Fibroblast of skin of right biceps (primary cell): ENCODE data around the gene CERS4.
"Not testable (repeated sequence)": the region's sequence is repeated elsewhere in the genome, so short reads cannot be mapped to it uniquely, and the experiment has no call there.

Experiments used
- DNase-seq: peaks from one replicate; pipeline ENCODE4 v3.0.0-alpha.2; 2013

The CERS4 gene

DNA sequence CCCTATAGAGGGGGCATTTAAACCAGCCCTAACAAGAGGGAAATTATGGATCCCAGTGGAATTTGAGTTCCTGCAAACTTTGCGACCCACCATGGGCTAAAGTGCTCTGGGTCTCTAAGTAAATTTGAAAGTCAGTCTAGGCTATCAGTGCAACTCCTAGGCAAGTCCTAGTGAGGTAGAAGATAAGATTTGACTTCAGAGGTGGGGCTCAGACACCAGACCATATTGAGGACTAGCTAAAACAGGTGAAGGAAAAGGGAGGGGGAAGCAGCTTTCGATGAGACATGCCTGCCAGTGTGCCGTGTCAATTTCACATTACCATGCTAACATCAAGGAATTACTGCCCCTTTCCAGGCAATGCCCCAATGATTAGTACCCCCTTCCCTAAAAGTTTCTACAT is 60.6 kb downstream of the CERS4 start:
- DNase-seq: no peak

DNA sequence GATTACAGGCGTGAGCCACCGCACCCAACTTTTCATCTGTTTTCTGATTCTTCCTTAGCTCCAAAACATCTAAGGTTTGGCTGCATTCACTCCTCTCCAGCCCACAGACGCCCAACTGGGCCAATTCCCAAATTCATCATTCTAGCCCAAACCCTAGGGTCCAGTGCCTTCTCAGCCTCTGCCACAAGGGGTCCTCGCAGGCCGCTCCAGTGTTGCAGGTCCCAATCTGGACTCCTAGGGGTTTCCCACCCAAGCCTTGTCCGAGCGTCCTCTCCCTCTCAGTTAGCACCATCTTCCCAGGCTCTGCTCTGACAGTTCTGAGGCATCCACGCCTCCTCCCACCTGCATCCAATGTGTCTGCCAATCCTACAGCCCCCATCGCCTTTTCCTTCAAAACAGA is 67.3 kb downstream of the CERS4 start:
- DNase-seq: not testable (repeated sequence)

DNA sequence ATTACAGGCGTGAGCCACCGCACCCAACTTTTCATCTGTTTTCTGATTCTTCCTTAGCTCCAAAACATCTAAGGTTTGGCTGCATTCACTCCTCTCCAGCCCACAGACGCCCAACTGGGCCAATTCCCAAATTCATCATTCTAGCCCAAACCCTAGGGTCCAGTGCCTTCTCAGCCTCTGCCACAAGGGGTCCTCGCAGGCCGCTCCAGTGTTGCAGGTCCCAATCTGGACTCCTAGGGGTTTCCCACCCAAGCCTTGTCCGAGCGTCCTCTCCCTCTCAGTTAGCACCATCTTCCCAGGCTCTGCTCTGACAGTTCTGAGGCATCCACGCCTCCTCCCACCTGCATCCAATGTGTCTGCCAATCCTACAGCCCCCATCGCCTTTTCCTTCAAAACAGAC is 82.2 kb downstream of the CERS4 start:
- DNase-seq: not testable (repeated sequence)

DNA sequence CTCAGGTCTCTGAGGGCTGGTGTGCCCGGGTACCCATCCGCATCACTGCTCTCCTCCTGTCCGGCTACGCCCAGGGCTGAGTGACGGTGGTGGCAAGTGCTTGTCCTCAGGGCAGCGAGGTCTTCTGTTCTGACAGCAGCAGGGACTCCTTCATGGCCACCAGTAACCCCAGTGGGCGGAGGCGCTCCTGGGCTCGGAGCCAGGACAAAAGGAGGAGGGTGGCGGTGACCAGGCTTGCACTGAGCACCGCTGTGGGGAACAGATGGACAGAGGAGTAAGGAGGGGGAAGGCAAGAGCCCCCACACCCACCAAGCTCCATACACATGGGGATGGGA is 93.2 kb downstream of the CERS4 start:
- DNase-seq: no peak

GRCh38 chr19:8302734-8303133 is 93.6 kb downstream of the CERS4 start:
- no peak for DNase-seq

DNA sequence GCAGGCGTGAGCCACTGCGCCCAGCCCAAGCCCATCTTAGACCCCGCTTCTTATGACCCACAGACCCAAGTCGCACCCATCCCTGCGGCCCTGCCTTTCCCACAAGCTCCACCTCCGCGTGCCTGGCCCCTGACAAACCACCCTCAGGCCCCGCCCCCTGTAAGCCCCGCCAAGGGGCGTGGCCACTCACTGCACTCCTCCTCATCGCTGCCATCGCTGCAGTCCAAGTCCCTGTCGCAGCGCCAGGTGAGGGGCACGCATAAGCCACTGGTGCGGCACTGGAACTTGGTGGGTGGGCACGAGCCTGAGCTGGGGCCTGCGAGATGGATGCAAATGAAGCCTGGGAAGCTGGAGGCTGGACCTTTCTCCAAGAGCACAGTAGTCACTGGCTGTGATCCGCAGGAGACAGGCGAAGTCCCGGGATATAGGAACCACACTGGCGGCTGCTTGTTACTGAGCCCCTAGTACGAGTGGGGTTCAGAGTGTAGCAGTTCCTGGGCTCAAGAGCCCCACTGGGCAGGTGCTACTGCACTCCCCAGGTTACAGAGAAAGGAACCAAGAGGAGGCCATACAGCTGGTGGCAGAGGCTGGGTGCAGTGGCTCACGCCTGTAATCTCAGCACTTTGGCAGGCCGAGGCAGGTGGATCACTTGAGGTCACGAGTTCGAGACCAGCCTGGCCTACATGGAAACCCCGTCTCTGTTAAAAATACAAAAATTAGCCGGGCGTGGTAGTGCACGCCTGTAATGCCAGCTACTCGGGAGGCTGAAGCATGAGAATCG is 95.9 kb downstream of the CERS4 start:
- no peak for DNase-seq

GRCh38 chr19:8305798-8306197 is 96.6 kb downstream of the CERS4 start:
- no peak for DNase-seq

DNA sequence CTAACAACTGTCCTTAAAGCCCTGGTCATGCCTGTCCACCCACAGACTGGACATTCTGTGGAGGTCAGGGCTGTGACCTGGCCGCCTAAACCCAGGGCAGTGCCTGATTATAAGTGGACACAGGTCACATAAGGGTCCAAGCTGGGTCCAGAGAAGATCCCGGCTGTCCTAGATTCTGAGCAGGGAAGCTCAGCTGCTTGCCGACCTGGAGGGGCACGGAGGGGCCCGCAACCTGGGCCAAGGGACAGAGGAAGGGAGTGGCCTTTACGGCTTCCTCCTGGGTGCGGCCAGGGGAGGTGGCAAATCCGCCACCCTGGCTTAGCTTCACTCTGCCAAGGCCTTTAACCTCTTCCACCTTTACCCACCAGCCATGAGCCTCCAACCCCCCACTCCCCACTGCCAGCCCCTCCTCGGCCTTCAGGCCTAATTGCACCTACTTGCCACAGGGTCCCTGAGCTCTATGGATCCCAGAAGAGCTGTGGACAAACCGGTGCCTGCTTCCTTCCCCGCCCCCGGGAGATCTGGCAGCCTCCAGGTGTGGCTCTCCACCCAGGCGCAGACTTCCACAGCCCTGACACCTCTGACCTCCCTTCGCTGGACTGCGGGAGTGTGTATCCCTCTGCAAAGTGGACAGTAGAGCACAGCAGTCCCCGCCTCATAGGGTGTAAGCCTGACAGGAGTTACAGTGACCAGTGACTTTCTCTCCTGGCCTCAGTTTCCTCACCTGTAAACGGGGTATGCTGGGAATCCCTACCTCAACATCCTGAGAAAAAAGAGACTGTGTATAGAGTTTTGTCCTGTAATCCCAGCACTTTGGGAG is 97.3 kb downstream of the CERS4 start:
- no peak for DNase-seq

DNA sequence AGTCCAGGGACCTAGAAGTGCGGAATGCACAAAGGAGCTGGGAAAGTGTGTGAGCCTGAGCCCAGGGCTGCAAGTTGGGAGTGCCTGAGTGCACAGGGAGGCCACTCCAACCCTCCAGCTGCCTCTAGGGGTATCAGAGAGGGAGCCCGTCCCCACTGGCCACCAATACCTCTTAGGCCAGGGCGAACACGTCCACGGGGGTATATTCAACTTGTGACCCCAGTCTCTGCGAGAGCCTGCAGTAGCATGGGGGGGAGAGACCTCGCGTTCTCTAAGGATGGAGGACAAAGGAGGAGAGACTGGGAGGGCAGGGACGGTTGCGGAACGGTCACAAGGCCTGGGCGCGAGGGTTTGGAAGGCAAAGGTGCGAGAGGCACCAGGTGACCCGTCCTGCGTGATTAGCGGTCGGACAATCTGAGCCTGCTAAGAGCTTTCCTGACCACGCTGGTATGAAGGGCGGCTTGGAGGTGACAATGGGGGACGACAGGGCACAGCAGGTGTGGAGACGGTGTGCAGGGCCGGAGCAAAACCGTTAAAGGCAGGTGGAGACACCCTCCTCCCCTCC is 98.3 kb downstream of the CERS4 start:
- DNase-seq: no peak

DNA sequence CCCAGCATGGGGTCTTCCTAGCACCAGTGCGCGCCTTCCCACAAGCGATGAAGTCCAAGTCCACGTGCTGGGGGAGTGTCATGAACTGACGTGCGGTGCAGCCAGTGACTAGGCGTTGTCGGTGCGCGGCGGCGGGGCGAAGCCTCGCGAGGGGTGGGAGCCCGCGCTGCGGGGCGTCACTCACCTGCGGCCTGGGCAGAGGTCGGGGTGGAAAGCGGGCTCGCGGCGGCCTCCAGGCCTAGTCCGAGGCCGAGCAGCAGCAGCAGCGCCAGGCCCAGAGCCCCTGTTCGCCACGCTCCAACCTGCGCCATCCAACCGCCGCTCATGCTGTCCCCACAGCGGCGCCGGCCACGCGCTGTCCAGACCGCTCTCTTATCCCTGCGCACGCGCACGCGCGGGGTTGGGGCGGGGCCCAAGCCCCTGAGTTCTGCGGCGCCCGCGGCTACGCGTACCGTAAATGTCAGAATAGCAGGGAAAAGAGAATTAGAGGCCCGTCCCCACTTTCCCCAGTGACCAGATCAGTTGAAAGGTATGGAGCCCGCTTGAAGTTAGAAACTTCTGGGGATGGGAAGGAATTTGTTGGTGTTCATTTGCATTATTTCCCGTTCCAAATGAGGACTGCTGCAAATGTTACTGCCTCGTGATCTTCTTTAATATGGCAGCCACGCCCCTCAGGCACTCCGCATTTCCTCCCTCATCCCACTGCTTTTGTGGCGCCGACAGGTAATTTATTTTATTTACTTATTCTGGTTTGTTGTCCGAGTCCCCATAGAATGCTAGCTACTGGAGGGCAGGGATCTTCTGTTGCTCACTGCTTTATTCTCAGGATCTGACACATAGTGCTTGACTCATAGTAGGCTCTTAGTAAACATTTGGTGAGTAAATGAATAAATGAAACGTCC is 99.0 kb downstream of the CERS4 start, which contains the start of gene CD320:
CD320 (minus strand) TSS at position 394 of the 902 bp plus-strand sequence; CDS start at position 326, 68 bp downstream.
- peak; percentile 89 for DNase-seq

- no peak for DNase-seq
Measured at GRCh38 chr19:8308891-8309291, 99.7 kb downstream of the CERS4 start.

GRCh38 chr19:8310342-8311055 is 101.3 kb downstream of the CERS4 start:
- no peak for DNase-seq

- no peak for DNase-seq
Measured at GRCh38 chr19:8311461-8312260, 102.5 kb downstream of the CERS4 start.
